Upper lobe of left lung (tissue), 6 donors: ENCODE results near the gene GREB1L. TPM values are rescaled to one million over a fixed set of nuclear protein-coding genes. Genes with fewer than 3 reads are reported as not detected.

Experiments used
- ATAC-seq, 2 donors: fragments of 200-7000 bp; cut with Tn5 transposase; one replicate each; pipeline ENCODE4 v1.9.1; 2022; ENCODE audit warnings: mild to moderate bottlenecking in 2 of 2, moderate library complexity in 2 of 2; ENCODE audit not compliant: low FRiP score in 2 of 2
- DNase-seq, 2 donors: peaks; one replicate each; pipeline ENCODE4 v3.0.0-alpha.2; 2019 to 2020
- H3K27ac ChIP-seq, 4 donors: fragments of 200-600 bp; sonication (generic); one replicate each; pipeline ENCODE4 v1.5.1; 2016 to 2019
- H3K27me3 ChIP-seq, 4 donors: fragments of 200-600 bp; sonication (generic); one replicate each; pipeline ENCODE4 v1.5.1; 2017 to 2019
- H3K36me3 ChIP-seq, 4 donors: fragments of 200-600 bp; sonication (generic); one replicate each; pipeline ENCODE4 v1.5.1; 2016 to 2019
- H3K4me1 ChIP-seq, 4 donors: fragments of 200-600 bp; sonication (generic); one replicate each; pipeline ENCODE4 v1.5.1; 2018 to 2019
- H3K4me3 ChIP-seq, 4 donors: fragments of 200-600 bp; sonication (generic); one replicate each; pipeline ENCODE4 v1.5.1; 2017 to 2019; ENCODE audit warnings: mild to moderate bottlenecking in 2 of 4, moderate library complexity in 1 of 4
- H3K9me3 ChIP-seq, 4 donors: fragments of 200-600 bp; sonication (generic); one replicate each; pipeline ENCODE4 v1.5.1; 2018 to 2019
- EP300 ChIP-seq, 4 donors: sonication (generic); formaldehyde crosslinking; IDR thresholded peaks; one replicate each; pipeline ENCODE4 v1.5.1; 2017; ENCODE audit warnings: antibody characterized with exemption in 4 of 4, control low read depth in 2 of 4
- POLR2A ChIP-seq, 4 donors: fragments of 450-650 bp; IDR thresholded peaks; one replicate each; pipeline ENCODE4 v1.5.1; 2016 to 2017; ENCODE audit warnings: antibody characterized with exemption in 4 of 4, mild to moderate bottlenecking in 2 of 4
- POLR2AphosphoS5 ChIP-seq, 2 donors: sonication (generic); formaldehyde crosslinking; IDR thresholded peaks; one replicate each; pipeline ENCODE4 v1.5.1; 2017; ENCODE audit warnings: antibody characterized with exemption in 2 of 2
- whole genome bisulfite sequencing, 2 donors: methylation state at CpG; one replicate each; pipeline ENCODE4 v1.1.5; 2017 to 2018; 5-methylcytosine and 5-hydroxymethylcytosine counted together
- total RNA-seq, 6 donors: library from RNA; depleted of rRNA in 4 of 6; stranded (reverse); fragments of >200 nt in 4 of 6; gene quantifications; one replicate each; pipeline versions ENCODE4 v1.1.0 to v1.2.1, GENCODE V29; 2016 to 2021
- TF ChIP-seq, protein P1 (sequence below), 6 experiments: fragments of 450-650 bp in 4 of 6; fragments of 200-600 bp in 2 of 6; sonication (generic) in 2 of 6; IDR thresholded peaks; one replicate each; pipeline ENCODE4 v1.5.1; 2016 to 2019; ENCODE audit warnings: antibody characterized with exemption in 6 of 6
- donor health status: DM: no; HTN: no; CAD: no; lungs with moderate emphysema.
- donor health status: DM: no; HTN: yes; CAD: no; lungs with severe emphysema.

The GREB1L gene
- total RNA-seq, 6 donors from 2014 or later, result under 0.01 to 2.0 (median 0.44) TPM

- TF ChIP-seq POLR2AphosphoS5 (IDR thresholded peaks at IDR 0.05) (no peak), POLR2A (IDR thresholded peaks at IDR 0.05) (no peak), EP300 (IDR thresholded peaks at IDR 0.05) (no peak)
- TF ChIP-seq, protein P1, sequence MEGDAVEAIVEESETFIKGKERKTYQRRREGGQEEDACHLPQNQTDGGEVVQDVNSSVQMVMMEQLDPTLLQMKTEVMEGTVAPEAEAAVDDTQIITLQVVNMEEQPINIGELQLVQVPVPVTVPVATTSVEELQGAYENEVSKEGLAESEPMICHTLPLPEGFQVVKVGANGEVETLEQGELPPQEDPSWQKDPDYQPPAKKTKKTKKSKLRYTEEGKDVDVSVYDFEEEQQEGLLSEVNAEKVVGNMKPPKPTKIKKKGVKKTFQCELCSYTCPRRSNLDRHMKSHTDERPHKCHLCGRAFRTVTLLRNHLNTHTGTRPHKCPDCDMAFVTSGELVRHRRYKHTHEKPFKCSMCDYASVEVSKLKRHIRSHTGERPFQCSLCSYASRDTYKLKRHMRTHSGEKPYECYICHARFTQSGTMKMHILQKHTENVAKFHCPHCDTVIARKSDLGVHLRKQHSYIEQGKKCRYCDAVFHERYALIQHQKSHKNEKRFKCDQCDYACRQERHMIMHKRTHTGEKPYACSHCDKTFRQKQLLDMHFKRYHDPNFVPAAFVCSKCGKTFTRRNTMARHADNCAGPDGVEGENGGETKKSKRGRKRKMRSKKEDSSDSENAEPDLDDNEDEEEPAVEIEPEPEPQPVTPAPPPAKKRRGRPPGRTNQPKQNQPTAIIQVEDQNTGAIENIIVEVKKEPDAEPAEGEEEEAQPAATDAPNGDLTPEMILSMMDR (IDR thresholded peaks at IDR 0.05), result no peak
- H3K27me3 ChIP-seq, result no peaks in the 10 kb centered on the region
- H3K27ac ChIP-seq, result no peak overlapping the region
- no peaks in the 10 kb centered on the region for H3K36me3 ChIP-seq
- H3K4me3 ChIP-seq, result no peak overlapping the region
- 81 to 96% methylated on average over 3 of the region's 3 CpGs for WGBS, 2 donors
- ATAC-seq (no peak), DNase-seq (no peak)
- no peaks in the 10 kb centered on the region for H3K4me1 ChIP-seq
- H3K9me3 ChIP-seq, result no peaks in the 10 kb centered on the region
These were observed 164.1 kb downstream of the GREB1L start for GRCh38 chr18:21406116-21406515.

DNA sequence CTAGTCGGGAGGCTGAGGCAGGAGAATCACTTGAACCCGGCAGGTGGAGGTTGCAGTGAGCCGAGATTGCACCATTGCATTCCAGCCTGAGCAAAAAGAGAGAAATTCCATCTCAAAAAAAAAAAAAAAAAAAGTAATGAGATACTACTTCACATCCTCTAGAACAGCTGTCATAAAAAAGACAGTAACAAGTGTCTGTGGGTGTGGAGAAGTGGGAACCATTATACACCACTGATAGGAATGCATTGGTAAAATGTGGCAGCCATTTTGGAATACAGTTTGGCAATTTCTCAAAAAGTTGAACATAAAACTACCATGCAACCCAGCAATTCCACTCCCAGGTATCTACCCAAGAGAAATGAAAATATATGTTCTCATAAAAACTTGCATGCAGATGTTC lies 166.6 kb downstream of the GREB1L start:
- 90 to 97% methylated on average over 3 of the region's 3 CpGs for WGBS, 2 donors
- no peaks in the 10 kb centered on the region for H3K4me1 ChIP-seq
- H3K27me3 ChIP-seq, result no peaks in the 10 kb centered on the region
- H3K27ac ChIP-seq, result no peak overlapping the region
- ATAC-seq (no peak), DNase-seq (no peak)
- H3K36me3 ChIP-seq, result no peaks in the 10 kb centered on the region
- no peaks in the 10 kb centered on the region for H3K9me3 ChIP-seq
- TF ChIP-seq EP300 (IDR thresholded peaks at IDR 0.05), result no peak
- H3K4me3 ChIP-seq, result no peak overlapping the region

GRCh38 chr18:21433436-21433835 lies 191.4 kb downstream of the GREB1L start:
- H3K27me3 ChIP-seq, result no peaks in the 10 kb centered on the region
- TF ChIP-seq EP300 (IDR thresholded peaks at IDR 0.05) (no peak), POLR2A (IDR thresholded peaks at IDR 0.05) (no peak), POLR2AphosphoS5 (IDR thresholded peaks at IDR 0.05) (no peak)
- TF ChIP-seq, protein P1 (IDR thresholded peaks at IDR 0.05), result no peak
- DNase-seq (no peak), ATAC-seq (no peak)
- no peak overlapping the region for H3K4me3 ChIP-seq
- WGBS, 2 donors, result 72 to 73% methylated on average over 1 of the region's 1 CpG
- H3K4me1 ChIP-seq, result no peaks in the 10 kb centered on the region
- no peak overlapping the region for H3K27ac ChIP-seq
- no peaks in the 10 kb centered on the region for H3K36me3 ChIP-seq
- H3K9me3 ChIP-seq, result no peaks in the 10 kb centered on the region

DNA sequence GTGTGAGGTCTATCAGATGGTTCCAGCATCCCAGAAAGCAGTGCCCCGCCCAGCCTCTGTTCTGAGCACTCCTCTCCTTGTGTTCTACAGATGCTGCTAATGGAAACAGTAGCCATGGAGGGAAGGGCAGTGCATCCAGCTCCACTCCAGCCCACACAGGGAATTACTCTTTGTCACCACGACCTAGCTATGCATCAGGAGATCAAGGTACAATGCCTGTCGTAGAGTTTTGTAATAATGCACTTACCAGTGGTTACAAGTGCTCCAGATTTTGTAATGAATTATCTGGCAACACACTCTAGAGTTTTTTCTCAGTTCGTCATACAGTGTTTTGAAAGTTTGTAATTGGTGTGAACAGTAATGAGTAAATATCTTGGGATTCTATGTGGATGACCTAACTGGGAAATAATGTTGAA lies 197.4 kb downstream of the GREB1L start:
- H3K4me3 ChIP-seq, result no peak overlapping the region
- no peaks in the 10 kb centered on the region for H3K27me3 ChIP-seq
- ATAC-seq, result peak; percentile 71 to 81
- H3K27ac ChIP-seq, result no peak overlapping the region
- no peaks in the 10 kb centered on the region for H3K36me3 ChIP-seq
- H3K9me3 ChIP-seq, result no peaks in the 10 kb centered on the region
- WGBS, 2 donors, result 51 to 61% methylated on average over 3 to 4 of the region's 4 CpGs
- TF ChIP-seq, protein P1 (IDR thresholded peaks at IDR 0.05), result no peak
- peak in 1 of 2 donors; percentile 14 for TF ChIP-seq POLR2AphosphoS5 (IDR thresholded peaks at IDR 0.05)
- TF ChIP-seq POLR2A (IDR thresholded peaks at IDR 0.05), result no peak
- TF ChIP-seq EP300 (IDR thresholded peaks at IDR 0.05), result peak in 1 of 4 donors; percentile 61
- DNase-seq, result peak in 1 of 2 donors; percentile 34
- no peaks in the 10 kb centered on the region for H3K4me1 ChIP-seq

DNA sequence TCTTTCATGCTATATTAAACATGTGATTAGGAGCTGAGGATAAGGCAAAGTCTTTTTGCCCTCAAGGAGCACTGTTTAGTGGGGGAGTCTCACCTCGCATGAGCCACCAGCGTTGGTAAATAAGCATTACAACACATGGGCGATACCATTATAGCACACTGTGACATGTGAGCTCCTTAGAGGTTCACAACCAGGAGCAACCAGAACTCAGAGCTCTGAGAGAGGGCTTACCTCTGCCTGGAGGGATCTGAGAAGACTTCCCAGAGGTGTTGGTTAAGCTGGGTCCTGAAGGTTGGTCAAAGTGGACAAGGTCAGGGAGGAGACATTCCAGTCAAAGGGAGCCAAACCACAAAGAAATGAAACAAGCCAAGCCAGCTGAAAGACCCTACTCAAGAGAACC lies 199.6 kb downstream of the GREB1L start:
- Histone ChIP-seq H3K27me3 (no peaks in the 10 kb centered on the region), H3K27ac (no peak overlapping the region), H3K36me3 (no peaks in the 10 kb centered on the region), H3K4me1 (no peaks in the 10 kb centered on the region), H3K9me3 (no peaks in the 10 kb centered on the region), H3K4me3 (no peak overlapping the region)
- WGBS, 2 donors, result 87 to 92% methylated on average over 3 of the region's 3 CpGs
- ATAC-seq (no peak), DNase-seq (no peak)
- TF ChIP-seq EP300 (IDR thresholded peaks at IDR 0.05) (no peak), POLR2A (IDR thresholded peaks at IDR 0.05) (no peak), POLR2AphosphoS5 (IDR thresholded peaks at IDR 0.05) (no peak)
- TF ChIP-seq, protein P1 (IDR thresholded peaks at IDR 0.05), result no peak
